ENCODE measurements around the gene C1orf35.

DNA sequence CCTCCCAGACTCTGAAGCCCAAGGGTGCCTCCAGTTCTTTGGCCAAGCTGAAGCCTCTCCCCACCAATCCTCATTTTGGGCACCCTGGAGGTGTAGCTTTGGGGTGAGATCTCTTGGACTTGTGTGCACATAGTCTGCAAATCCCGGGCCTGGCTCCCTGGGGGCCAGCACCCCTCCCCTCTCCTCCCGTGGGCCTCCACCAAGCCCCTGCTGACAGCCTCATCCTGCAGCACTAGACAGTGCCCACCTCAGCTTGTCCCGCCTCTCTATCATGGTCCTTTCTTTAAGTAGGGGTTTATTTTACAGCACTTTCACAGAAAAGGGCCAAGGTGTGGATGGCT, 49.8 kb upstream of the C1orf35 start:
- TF ChIP-seq POLR2A (IDR thresholded peaks at IDR 0.05; ENCODE audit: low read length): no peak
- TF ChIP-seq GATA1 (IDR thresholded peaks at IDR 0.05; ENCODE audit: low read depth, low read length): no peak

Data from erythroblast (primary cell).